H9 (cell line): Measurements from ENCODE around the gene APCDD1L. TPM values are rescaled to one million over a fixed set of nuclear protein-coding genes. Genes with fewer than 3 reads are reported as not detected.

Source experiments
- DNase-seq: peaks from one replicate; pipeline ENCODE4 v3.0.0-alpha.2; 2017
- H2AFZ ChIP-seq: one replicate; pipeline ENCODE4 v1.6.1; 2013; ENCODE audit warnings: mild to moderate bottlenecking, low read length, control low read depth, moderate library complexity
- H2AK5ac ChIP-seq: 2 replicates; pipeline ENCODE4 v1.6.1; 2013; ENCODE audit warnings: low read length, control low read depth, mixed read lengths; ENCODE audit not compliant: insufficient read length
- H2BK120ac ChIP-seq: one replicate; pipeline ENCODE4 v1.6.1; 2013; ENCODE audit warnings: low read depth, mild to moderate bottlenecking, low read length, control low read depth, inconsistent platforms; ENCODE audit not compliant: poor library complexity, severe bottlenecking
- H2BK12ac ChIP-seq: 2 replicates; pipeline ENCODE4 v1.6.1; 2013; ENCODE audit warnings: low read length, control low read depth, mixed read lengths, low read depth; ENCODE audit not compliant: insufficient read length
- H2BK15ac ChIP-seq: 2 replicates; pipeline ENCODE4 v1.6.1; 2013; ENCODE audit warnings: low read depth, low read length, control low read depth
- H2BK20ac ChIP-seq: one replicate; pipeline ENCODE4 v1.6.1; 2013; ENCODE audit warnings: low read depth, mild to moderate bottlenecking, low read length, control low read depth, inconsistent platforms; ENCODE audit not compliant: poor library complexity, severe bottlenecking
- H2BK5ac ChIP-seq: 2 replicates; pipeline ENCODE4 v1.6.1; 2013; ENCODE audit warnings: low read length, control low read depth, mixed read lengths; ENCODE audit not compliant: insufficient read length
- H3K14ac ChIP-seq: 2 replicates; pipeline ENCODE4 v1.6.1; 2013; ENCODE audit warnings: low read length, control low read depth; ENCODE audit not compliant: insufficient read depth
- H3K18ac ChIP-seq: 2 replicates; pipeline ENCODE4 v1.6.1; 2013; ENCODE audit warnings: low read depth, mild to moderate bottlenecking, mixed read lengths, low read length, control low read depth; ENCODE audit not compliant: insufficient read length
- H3K23ac ChIP-seq: 2 replicates; pipeline ENCODE4 v1.6.1; 2013; ENCODE audit warnings: low read length, control low read depth, mixed read lengths, low read depth; ENCODE audit not compliant: insufficient read length
- H3K23me2 ChIP-seq: 2 replicates; pipeline ENCODE4 v1.6.1; 2013; ENCODE audit warnings: low read depth, mild to moderate bottlenecking, mixed read lengths, low read length, control low read depth; ENCODE audit not compliant: insufficient read length, poor library complexity, severe bottlenecking
- H3K27ac ChIP-seq: 2 replicates; pipeline ENCODE4 v1.5.1; 2013; ENCODE audit warnings: low read length, control low read depth, mixed read lengths, low read depth; ENCODE audit not compliant: insufficient read length
- H3K27me3 ChIP-seq: 2 replicates; pipeline ENCODE4 v1.6.1; 2013; ENCODE audit warnings: low read length, control low read depth, inconsistent platforms; ENCODE audit not compliant: insufficient read depth
- H3K4ac ChIP-seq: 2 replicates; pipeline ENCODE4 v1.6.1; 2013; ENCODE audit warnings: low read depth, mild to moderate bottlenecking, control low read depth, inconsistent platforms, low read length, moderate library complexity
- H3K4me1 ChIP-seq: 2 replicates; pipeline ENCODE4 v1.6.1; 2013; ENCODE audit warnings: low read length, control low read depth, inconsistent platforms; ENCODE audit not compliant: insufficient read depth
- H3K4me2 ChIP-seq: 2 replicates; pipeline ENCODE4 v1.6.1; 2013; ENCODE audit warnings: low read length, control low read depth, mixed read lengths; ENCODE audit not compliant: insufficient read length, insufficient read depth
- H3K56ac ChIP-seq: 2 replicates; pipeline ENCODE4 v1.6.1; 2013; ENCODE audit warnings: low read depth, mild to moderate bottlenecking, mixed read lengths, low read length, control low read depth; ENCODE audit not compliant: insufficient read length
- H3K79me1 ChIP-seq: 2 replicates; pipeline ENCODE4 v1.6.1; 2013; ENCODE audit warnings: low read depth, mild to moderate bottlenecking, moderate library complexity, low read length, control low read depth, inconsistent platforms; ENCODE audit not compliant: insufficient read depth, poor library complexity, severe bottlenecking
- H3K79me2 ChIP-seq: 2 replicates; pipeline ENCODE4 v1.6.1; 2013; ENCODE audit warnings: low read length, control low read depth, inconsistent platforms; ENCODE audit not compliant: insufficient read depth
- H3K9ac ChIP-seq: 2 replicates; pipeline ENCODE4 v1.6.1; 2013; ENCODE audit warnings: low read length, control low read depth, mixed read lengths; ENCODE audit not compliant: insufficient read length; ENCODE audit errors: extremely low read depth
- H3K9me3 ChIP-seq: one replicate; pipeline ENCODE4 v1.6.1; 2013; ENCODE audit warnings: low read depth, low read length, inconsistent platforms; ENCODE audit not compliant: control insufficient read depth
- H3T11ph ChIP-seq: one replicate; pipeline ENCODE4 v1.6.1; 2013; ENCODE audit warnings: mild to moderate bottlenecking, low read length, control low read depth, inconsistent platforms
- H4K20me1 ChIP-seq: one replicate; pipeline ENCODE4 v1.6.1; 2013; ENCODE audit not compliant: control insufficient read depth, insufficient read length, insufficient read depth
- H4K5ac ChIP-seq: 2 replicates; pipeline ENCODE4 v1.6.1; 2013; ENCODE audit warnings: low read depth, mild to moderate bottlenecking, mixed read lengths, low read length, control low read depth; ENCODE audit not compliant: insufficient read length
- H4K8ac ChIP-seq: replicated peaks from 2 replicates; pipeline ENCODE4 v1.6.1; 2013; ENCODE audit warnings: low read length, control low read depth, mixed read lengths, low read depth; ENCODE audit not compliant: insufficient read length
- H4K91ac ChIP-seq: 2 replicates; pipeline ENCODE4 v1.6.1; 2013; ENCODE audit warnings: low read depth, mild to moderate bottlenecking, moderate library complexity, mixed read lengths, low read length, control low read depth; ENCODE audit not compliant: insufficient read length
- H3K27ac Mint-ChIP-seq, 3 experiments: 2 replicates in 2 of 3; 3 replicates in 1 of 3; pipeline ENCODE4 v1.8.0; 2020 to 2021; ENCODE audit warnings: mixed read lengths in 3 of 3, mild to moderate bottlenecking in 1 of 3, moderate library complexity in 1 of 3
- H3K27me3 Mint-ChIP-seq: 2 replicates; pipeline ENCODE4 v1.8.0; 2021; ENCODE audit warnings: low read depth, mild to moderate bottlenecking, moderate library complexity, mixed read lengths
- H3K36me3 Mint-ChIP-seq, 3 experiments: 2 replicates in 2 of 3; 3 replicates in 1 of 3; pipeline ENCODE4 v1.8.0; 2020 to 2021; ENCODE audit warnings: low read depth in 3 of 3, mixed read lengths in 3 of 3; ENCODE audit not compliant: insufficient read depth in 1 of 3
- H3K4me1 Mint-ChIP-seq, 2 experiments: 2 replicates each; pipeline ENCODE4 v1.8.0; 2020; ENCODE audit warnings: mixed read lengths in 2 of 2
- H3K4me3 Mint-ChIP-seq, 2 experiments: 2 replicates in 1 of 2; 3 replicates in 1 of 2; pipeline ENCODE4 v1.8.0; 2020 to 2021; ENCODE audit warnings: mild to moderate bottlenecking in 2 of 2, mixed read lengths in 2 of 2, moderate library complexity in 1 of 2
- H3K9me3 Mint-ChIP-seq, 2 experiments: 2 replicates in 1 of 2; 3 replicates in 1 of 2; pipeline ENCODE4 v1.8.0; 2020; ENCODE audit warnings: mild to moderate bottlenecking in 2 of 2, mixed read lengths in 2 of 2, moderate library complexity in 1 of 2
- WGBS: extraction: QIAGEN DNeasy Blood & Tissue Kit; methylation state at CpG from one replicate; pipeline ENCODE4 v1.1.7; 2013; ENCODE audit warnings: missing lambda C conversion rate, low lambda C conversion rate, mixed read lengths; ENCODE audit not compliant: insufficient read length; ENCODE audit errors: extremely low coverage; 5-methylcytosine and 5-hydroxymethylcytosine counted together
- total RNA-seq: library from RNA; stranded (reverse); gene quantifications from 2 replicates; pipeline ENCODE4 v1.2.1, GENCODE V29; 2021
- TF ChIP-seq, protein P1 (sequence below): fragments of 200-600 bp; sonication (generic); conservative IDR thresholded peaks from 3 replicates; pipeline ENCODE4 v1.8.0; 2021; ENCODE audit warnings: antibody characterized with exemption, mild to moderate bottlenecking

APCDD1L gene
- total RNA-seq, 1 experiment from 2014 or later: 0.68 TPM

DNA sequence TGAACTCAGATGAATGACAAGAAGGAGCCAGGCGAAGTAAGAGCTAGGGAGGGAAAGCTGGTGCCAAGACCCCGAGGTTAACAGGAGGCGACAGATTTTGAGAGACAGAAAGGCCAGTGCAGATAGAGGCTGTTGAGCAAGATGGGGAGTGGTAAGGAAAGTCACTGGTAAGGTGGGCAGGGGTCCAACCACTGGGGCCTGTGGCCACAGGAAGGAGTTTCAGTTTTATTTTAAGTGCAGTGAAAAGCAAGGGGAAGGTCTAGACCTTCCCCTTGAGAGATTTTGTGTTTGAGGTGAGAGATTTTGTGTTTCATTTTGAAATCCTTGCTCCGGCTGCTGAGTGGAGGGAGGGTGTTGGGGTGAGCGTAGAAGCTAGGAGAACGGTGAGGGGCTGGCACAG is 41.8 kb upstream of the APCDD1L start:
- H3K27ac ChIP-seq: no peak overlapping the region
- peaks cover 0 to under 1% of the 10 kb centered on the region in 2 experiments; a peak in 2 of 5 replicates for H3K9me3 Mint-ChIP-seq

More for the DNA sequence above, 41.8 kb upstream of the APCDD1L start:
- H2BK20ac ChIP-seq: no peak overlapping the region
- H4K5ac ChIP-seq: no peak overlapping the region
- no peak overlapping the region for H3T11ph ChIP-seq
- H3K23ac ChIP-seq: no peak overlapping the region
- H3K4me1 ChIP-seq: no peaks in the 10 kb centered on the region; the same call in 1 of the 2 replicates
- H4K20me1 ChIP-seq: no peaks in the 10 kb centered on the region
- no peaks in the 10 kb centered on the region for H3K23me2 ChIP-seq
- no peak overlapping the region; the same call in 1 of the 2 replicates for H3K14ac ChIP-seq
- H3K27ac Mint-ChIP-seq: no peak overlapping the region
- H2BK5ac ChIP-seq: no peak overlapping the region
- no peak overlapping the region for H3K4me2 ChIP-seq
- no peak overlapping the region for H3K9ac ChIP-seq
- H2BK120ac ChIP-seq: no peak overlapping the region
- no peak overlapping the region for H4K8ac ChIP-seq
- no peaks in the 10 kb centered on the region; a peak in 1 of 7 replicates for H3K36me3 Mint-ChIP-seq
- no peak overlapping the region for H3K56ac ChIP-seq
- H3K18ac ChIP-seq: no peak overlapping the region
- TF ChIP-seq, protein P1, sequence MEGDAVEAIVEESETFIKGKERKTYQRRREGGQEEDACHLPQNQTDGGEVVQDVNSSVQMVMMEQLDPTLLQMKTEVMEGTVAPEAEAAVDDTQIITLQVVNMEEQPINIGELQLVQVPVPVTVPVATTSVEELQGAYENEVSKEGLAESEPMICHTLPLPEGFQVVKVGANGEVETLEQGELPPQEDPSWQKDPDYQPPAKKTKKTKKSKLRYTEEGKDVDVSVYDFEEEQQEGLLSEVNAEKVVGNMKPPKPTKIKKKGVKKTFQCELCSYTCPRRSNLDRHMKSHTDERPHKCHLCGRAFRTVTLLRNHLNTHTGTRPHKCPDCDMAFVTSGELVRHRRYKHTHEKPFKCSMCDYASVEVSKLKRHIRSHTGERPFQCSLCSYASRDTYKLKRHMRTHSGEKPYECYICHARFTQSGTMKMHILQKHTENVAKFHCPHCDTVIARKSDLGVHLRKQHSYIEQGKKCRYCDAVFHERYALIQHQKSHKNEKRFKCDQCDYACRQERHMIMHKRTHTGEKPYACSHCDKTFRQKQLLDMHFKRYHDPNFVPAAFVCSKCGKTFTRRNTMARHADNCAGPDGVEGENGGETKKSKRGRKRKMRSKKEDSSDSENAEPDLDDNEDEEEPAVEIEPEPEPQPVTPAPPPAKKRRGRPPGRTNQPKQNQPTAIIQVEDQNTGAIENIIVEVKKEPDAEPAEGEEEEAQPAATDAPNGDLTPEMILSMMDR: no peak
- no peak overlapping the region for H3K4me3 Mint-ChIP-seq
- H2BK12ac ChIP-seq: no peak overlapping the region
- no peak overlapping the region for H4K91ac ChIP-seq
- H2AK5ac ChIP-seq: no peak overlapping the region
- no peaks in the 10 kb centered on the region for H3K27me3 ChIP-seq
- H2AFZ ChIP-seq: no peak overlapping the region
- no peak overlapping the region for H3K4ac ChIP-seq
- no CpG with 5 or more reads among the region's 6 CpGs for WGBS
- H3K79me2 ChIP-seq: no peaks in the 10 kb centered on the region
- no peak for DNase-seq
- H3K9me3 ChIP-seq: no peaks in the 10 kb centered on the region
- no peaks in the 10 kb centered on the region for H3K79me1 ChIP-seq
- no peak overlapping the region for H2BK15ac ChIP-seq
- H3K4me1 Mint-ChIP-seq: 0 out of 4 replicates have a peak, but pooled peaks cover 0 to 4% of the 10 kb centered on the region in 2 experiments
- peaks cover 34% of the 10 kb centered on the region for H3K27me3 Mint-ChIP-seq
